Endothelial cell of hepatic sinusoid (primary cell): ENCODE results near the gene EIF2D.
"Not testable (repeated sequence)": the region's sequence is repeated elsewhere in the genome, so short reads cannot be mapped to it uniquely, and the experiment has no call there.

ENCODE experiments used
- in situ Hi-C: cut with HindIII; loops from 2 replicates; pipeline ENCODE4 v1.10.0; 2017; ENCODE audit warnings: low sequenced_read_pairs

The EIF2D gene

DNA sequence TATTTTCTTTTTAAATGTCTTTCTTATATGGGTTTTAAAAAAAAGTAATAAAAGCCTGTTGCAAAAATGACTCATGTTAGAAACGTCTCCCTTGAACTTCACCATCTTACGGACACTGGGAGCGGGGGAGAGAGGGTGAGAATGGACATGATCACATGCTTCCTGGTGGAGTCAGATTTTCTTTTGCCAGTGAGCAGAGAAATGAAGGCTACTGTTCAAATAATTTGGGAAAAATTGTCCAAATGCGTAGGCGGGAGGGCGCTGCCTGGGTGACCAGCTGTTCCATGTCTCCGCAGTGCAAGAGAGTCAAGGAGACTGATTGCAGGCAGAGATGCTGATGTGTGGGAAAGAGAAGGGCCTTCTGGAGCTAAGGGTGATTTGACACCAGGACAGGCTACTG, 23.1 kb downstream of the EIF2D start:
- in situ Hi-C loops: no loop called here

DNA sequence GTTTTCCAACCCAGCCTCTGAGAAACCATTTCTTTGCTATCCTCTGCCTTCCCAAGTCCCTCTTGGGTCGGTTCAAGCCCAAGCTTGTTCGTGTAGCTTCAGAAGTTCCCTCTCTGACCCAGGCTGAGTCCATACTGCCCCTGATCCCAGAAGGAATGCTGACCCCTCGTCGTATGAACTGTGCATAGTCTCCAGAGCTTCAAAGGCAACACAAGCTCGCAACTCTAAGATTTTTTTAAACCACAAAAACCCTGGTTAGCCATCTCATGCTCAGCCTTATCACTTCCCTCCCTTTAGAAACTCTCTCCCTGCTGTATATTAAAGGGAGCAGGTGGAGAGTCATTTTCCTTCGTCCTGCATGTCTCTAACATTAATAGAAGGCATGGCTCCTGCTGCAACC, 23.8 kb downstream of the EIF2D start:
- in situ Hi-C loops: no loop called here

DNA sequence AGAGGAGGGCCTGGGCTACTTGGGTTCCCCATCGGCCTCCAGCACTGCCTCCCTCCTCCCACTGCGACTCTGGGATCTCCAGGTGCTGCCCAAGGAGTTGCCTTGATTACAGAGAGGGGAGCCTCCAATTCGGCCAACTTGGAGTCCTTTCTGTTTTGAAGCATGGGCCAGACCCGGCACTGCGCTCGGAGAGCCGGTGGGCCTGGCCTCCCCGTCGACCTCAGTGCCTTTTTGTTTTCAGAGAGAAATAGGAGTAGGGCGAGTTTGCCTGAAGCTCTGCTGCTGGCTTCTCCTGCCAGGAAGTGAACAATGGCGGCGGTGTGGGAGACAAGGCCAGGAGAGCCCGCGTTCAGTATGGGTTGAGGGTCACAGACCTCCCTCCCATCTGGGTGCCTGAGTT, 24.4 kb downstream of the EIF2D start:
- in situ Hi-C loops: no loop called here

DNA sequence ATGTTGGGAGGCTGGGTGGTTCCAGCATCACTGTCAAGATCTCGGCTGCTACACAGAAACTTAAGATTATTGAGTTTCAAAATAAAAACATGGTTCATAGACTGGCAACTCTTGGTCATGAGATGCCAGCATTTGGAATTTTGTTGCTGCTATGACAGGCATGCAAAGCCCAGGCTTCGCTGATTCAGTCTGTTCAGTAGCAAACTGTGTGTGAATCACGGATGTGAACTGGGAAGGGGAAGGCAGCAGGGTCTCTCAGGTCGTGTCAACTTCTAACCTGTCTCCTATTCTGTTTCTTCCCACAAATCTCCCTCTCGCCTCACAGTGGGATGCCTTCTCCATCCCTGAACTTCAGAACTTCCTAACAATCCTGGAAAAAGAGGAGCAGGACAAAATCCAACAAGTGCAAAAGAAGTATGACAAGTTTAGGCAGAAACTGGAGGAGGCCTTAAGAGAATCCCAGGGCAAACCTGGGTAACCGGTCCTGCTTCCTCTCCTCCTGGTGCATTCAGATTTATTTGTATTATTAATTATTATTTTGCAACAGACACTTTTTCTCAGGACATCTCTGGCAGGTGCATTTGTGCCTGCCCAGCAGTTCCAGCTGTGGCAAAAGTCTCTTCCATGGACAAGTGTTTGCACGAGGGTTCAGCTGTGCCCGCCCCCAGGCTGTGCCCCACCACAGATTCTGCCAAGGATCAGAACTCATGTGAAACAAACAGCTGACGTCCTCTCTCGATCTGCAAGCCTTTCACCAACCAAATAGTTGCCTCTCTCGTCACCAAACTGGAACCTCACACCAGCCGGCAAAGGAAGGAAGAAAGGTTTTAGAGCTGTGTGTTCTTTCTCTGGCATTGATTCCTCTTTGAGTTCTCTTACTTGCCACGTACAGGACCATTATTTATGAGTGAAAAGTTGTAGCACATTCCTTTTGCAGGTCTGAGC, 25.5 kb downstream of the EIF2D start:
- in situ Hi-C loops: no loop called here

DNA sequence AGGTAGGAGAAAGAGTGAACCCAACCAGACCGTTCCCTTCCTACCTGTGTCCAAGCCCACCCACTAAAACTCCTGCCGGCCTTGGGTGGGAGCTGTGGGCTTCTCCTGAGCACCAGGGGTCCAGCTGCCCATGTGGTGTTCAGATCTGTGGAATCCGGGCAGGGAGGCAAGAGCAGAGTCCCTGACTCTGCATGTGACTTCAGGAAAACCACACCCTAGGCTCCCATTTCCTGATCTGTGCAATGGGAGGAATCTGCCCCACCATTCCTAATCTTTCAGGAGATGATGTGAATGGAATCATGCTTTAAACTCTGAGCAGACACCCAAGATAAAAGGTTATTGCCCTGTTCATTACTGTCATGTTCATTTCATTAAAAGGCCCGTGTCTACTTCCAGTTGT, 27.6 kb downstream of the EIF2D start:
- in situ Hi-C loops: no loop called here

DNA sequence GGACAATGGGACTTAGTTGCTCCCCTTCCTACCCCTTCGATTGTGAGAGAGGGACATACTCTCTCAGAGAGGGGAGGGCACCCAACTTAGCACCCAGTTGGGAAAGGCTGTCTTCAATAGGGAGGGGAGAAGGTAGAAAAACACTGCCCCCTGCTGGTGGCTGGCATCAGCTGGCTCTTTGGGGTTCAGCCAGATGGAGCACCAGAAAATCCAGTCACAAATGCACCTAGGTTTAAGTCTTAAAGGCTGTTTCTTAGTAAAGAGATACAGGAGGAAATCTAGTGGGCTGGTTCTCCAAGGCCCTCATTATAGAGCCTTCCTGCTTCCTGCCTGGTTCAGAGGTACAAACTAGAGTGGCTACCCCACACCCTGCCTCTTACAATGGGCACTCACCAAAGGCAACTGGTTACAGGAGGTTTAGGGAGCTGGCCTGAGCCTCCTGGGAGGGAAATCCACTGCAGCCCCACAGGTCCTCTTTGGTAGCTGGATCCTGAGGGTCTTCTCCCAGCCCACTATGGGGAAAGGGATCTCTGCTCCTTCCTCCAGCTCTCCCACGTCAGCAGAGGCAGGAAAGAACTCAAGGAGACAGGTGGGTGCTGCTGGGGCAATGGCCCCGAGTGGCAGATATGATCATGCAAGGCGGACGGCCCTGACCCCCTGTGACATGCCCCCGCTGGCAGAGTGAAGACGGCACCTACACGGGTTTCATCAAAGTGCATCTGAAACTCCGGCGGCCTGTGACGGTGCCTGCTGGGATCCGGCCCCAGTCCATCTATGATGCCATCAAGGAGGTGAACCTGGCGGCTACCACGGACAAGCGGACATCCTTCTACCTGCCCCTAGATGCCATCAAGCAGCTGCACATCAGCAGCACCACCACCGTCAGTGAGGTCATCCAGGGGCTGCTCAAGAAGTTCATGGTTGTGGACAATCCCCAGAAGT, 28.3 kb downstream of the EIF2D start:
- in situ Hi-C loops: no loop called here

DNA sequence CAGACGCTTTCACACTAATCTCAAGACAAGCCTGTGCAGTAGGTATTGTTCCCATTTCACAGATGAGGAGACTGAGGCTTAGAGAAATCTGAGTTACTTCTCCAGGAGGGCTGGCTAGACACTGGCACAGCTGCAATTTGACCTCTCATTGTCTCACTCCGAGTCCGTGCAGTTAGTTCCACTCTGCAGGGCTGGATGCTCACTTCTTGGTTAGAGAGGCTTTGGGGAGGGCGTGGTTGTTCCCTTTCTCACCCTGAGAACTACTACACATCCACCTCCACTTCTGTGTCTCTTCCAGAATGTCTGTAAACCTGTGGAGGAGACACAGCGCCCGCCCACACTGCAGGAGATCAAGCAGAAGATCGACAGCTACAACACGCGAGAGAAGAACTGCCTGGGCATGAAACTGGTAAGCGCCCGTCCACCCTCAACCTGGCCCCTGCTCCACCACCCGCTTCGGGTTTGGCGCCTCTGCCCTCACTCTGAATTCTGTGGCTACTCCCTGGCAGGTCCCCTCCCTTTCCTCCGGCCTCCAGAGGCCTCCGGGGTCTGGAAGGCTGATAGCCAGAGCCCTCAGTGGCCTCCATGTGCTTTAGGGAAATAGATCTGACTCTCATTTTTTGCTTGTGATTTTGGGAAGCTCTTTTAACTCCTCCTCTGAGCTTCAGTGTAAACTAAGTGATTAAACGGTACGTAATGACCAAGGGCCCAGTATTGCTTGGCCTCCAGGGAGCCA, 29.1 kb downstream of the EIF2D start:
- in situ Hi-C loops: no loop called here

DNA sequence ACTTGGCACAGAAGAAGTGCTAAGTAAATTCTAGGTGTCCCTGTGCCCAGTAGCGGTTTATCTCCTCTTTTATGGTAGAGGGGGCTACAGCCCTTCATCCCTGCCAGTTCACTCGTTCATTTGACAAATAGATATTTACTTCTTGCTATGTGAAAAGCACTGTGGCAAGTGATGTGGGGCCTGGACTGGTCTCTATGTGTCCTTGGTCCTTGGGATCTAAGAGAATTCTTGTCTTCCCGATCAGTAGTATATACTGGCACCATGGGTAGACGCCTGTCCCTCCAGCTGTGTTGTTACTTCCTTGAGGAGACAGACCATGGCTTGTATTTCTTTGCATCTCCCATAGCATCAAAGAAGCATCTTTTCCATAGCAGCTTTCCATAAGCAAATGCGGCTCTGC, 29.7 kb downstream of the EIF2D start:
- in situ Hi-C loops: no loop called here

DNA sequence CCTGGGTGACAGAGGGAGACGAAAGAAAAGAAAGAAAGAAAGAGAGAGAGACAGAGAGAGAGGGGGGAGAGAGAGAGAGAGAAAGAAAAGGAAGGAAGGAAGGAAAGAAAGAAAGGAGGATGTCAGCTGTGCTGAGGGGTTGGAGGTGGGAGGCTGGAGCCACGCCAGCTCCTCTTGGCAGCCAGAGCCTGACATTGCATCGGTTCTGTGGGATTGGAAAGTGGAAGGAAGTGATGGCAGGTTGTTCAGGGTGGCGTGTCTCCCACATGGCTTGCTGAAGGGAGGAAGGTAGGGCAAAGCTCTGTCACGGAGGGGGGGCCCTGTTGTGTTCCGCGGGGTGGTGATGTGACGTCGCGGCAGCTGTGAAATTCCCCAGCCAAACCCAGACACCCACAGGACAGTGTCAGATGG, 30.7 kb downstream of the EIF2D start:
- in situ Hi-C loops: no loop called here

DNA sequence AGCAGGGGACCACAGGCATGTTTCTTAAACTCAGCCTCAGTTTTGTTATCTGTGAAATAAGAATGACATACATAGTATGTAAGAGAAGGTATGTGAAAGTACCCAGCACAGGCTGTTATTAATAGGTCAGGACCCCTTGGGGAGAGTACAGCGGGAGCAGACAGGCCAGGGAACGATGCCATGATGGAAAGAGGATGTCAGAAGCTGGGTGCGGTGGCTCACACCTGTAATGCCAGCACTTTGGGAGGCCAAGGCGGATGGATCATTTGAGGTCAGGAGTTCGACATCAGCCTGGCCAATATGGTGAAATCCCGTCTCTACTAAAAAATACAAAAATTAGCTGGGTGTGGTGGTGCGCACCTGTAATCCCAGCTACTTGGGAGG, 31.2 kb downstream of the EIF2D start:
- in situ Hi-C loops: not testable (repeated sequence)

DNA sequence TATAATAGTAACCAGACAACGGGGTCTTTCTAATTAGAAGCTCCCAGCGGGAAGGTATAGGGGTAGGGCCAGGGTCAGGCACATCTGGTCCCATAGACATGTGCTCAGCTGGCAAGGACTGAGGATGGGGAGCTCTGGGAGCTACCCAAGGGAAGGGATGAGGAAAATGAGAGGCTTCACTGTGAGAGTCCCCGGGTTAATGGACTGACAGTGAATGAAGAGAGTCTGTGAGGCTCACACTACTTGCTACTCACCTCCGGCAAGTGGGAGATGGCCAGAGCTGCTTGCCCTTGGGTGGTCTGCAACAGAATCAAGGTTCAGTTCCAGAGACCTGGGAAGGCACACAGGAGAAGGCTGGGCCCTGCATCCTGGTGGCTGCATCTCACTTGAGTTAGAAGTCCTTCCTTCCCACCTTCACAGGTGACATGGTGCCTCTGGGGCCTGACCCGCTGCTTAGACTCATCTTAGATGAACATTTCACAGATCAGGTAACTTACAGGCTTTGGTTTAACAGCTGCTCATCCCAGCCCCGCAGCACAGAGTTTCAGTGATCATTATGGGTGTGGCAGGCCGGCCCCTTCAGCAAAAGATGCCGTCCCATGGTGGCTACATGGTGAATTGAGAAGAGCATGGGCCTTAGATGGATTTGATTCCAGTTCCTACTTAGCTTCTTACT, 31.7 kb downstream of the EIF2D start:
- in situ Hi-C loops: no loop called here

DNA sequence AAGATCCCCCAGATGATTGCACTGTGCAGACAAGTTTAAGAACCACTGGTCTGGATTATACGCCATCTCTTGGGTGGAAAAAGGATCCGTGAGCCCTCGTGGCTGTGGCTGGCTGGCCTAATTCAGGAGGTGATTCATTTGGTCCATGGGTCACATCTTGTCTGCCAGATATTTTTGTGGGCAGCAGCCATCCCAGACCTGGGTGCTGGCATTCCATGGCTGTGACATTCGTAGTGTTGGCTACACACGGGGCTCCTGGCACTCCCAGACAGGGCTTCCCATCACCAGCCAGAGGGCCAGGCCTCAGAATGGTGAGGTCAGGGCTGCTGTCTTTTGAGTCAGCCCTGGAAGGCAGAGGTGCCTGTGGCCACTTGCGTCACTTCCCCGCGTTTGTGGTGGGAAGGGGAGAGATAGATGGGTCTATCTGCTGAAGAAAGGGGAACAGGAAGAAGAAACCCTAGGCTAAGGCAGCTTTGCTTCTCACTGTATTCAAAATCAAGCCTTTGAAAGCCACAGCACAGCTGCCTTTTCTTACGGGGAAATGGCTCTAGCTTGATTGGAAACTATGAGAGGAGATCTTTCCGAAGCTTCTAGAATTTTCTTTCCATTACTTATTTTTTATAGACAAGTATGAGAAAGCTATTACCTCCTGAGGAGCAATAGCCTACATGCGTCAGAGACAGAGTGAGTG, 32.4 kb downstream of the EIF2D start:
- in situ Hi-C loops: no loop called here

DNA sequence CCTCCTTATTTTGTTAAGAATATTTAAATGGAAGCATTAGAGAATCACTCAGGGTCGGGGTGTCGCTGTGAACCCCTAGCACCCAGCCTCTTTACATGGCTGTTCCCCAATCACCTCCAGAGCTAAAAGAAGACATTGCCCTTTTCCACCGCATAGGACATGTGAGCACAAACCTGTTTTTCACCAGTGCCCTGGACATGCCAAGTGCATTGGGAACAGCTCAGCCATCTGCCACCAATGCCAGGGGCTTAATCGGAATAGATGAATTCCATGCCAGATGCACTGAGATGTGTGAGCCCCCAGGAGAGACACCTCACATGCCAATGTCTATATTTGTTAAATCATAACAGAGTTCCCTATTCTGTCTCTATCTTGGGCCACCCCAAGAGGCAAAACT, 33.3 kb downstream of the EIF2D start:
- in situ Hi-C loops: no loop called here

DNA sequence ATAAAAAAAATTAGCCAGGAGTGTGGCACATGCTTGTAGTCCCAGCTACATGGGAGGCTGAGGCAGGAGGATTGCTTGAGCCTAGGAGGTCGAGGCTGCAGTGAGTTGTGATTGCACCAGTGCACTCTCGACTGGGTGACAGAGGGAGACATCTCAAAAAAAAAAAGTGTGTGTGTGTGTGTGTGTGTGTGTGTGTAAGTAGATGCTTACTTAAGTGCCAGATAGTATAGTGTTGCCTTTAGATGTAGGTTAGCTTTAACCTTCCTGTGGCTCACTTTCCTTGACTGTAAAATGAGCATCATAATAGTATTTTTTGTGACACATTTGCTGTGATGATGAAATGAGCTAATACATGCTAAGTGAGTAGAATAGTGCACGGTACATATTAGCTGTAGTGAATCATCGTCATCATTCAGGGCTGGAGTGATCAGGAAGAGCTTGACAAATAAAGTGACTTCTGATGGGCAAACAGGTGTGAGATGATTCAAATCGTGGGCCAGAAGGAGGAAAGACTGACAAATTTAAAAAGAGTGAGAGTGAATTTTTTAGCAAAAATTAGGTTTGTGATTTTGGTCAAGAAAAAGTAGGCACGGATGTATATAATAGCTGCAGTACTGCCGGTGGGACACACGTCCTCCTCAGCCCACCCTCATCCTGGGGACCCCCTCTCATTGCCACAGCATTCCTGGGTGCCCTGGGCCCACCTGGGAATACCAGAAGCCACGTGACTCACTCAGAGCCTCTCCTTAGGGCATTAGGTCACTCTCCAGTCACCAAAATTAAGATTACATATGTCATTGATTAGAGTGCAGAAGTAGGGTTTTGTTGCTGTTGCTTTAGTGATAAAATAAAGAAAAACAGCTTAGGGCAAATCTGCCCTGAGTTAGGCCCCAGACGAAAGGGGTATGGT, 33.9 kb downstream of the EIF2D start:
- in situ Hi-C loops: no loop called here

DNA sequence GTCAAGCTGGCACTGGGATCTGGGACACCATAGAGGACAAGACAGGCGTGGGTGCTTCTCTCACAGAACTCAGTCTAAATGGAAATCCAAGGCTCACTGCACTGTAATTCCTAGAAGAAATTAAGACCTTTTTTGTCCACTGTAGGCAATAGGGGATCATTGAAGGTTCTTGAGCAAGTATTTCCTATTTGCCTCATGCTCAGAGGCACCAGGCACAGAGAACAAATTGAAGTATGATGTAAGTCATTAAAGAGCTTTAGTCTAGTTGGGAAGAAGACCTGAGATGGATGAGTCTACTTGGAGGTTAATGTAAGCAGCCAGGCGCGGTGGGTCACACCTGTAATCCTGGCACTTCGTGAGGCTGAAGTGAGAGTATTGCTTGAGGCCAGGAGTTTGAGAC, 34.6 kb downstream of the EIF2D start:
- in situ Hi-C loops: no loop called here

DNA sequence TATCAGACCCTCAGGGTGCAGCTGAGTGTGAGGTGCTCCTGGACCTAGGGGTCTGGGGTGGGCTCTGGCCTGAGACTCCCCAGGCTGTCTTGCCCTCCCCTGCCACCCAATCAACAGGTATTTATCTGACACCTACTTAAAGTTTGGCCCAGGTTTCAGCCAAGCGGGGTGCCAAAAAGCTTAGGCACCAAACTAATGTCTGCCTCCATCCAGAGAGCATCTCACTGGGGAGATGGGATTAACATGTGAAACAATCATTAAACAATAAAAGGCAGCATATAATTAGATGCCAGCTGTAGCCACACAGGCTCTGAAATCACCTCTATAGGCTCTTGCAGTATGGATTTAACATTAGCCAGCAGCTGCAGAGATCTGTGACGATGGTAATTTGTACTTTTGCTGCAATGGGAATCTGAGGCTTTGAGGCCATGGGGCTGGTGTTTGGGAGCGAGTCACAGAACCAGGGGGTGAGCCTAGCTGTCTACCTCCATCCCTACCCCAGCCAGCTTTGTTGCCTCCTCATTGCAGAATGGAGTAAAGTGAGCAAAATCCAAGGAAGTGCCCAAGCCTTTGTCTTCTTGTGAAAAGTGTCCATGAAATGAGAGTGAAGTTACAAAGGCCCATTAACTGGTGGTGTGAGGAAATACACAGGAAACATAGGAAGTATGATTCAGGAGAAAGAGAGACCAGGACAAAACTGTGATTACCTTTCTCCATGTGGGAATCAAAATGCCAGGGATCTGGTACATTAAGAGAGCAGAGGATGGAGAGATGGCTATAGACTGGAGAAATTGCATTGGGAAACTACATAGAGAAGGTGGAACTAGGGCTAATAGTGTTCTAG, 36.1 kb downstream of the EIF2D start:
- in situ Hi-C loops: no loop called here

DNA sequence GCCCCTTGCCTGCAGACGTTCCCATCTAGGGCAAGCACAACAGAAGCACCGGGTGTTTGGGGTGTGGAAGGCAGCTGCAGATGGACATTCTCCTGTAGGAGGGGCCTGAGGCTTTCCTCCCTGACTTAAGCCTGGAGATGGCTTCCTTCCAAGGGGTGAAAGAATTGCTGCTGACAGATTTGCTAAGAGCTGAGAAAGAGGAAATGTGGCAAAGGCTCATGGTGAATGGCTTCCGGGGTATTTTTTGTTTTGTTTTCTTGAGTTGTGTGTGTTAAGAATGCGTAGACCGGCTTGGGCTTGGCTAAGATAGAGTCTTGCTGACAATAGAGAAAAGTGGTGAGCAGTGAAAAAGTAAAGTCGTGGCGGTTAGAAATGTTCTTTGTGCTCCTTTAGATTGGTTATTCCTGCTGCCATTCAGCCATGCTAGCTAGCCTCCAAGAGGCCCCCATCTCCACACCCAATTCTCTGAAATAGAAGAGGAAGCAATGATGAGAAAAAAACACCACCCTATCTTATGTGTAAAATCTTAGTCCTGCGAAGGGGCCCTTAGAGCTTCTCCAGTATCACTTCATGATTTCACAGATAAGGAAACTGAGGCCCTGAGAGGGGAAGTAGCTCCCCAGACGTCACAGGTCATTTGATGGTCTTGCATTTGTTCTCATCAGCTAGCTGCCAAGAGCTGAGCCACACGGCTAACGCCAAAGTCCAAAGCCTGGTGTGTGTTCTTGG, 36.9 kb downstream of the EIF2D start:
- in situ Hi-C loops: no loop called here
